OCI-LY7 (cell line): Measurements from ENCODE around the gene RRM1.

ENCODE experiments used
- EZH2phosphoT487 ChIP-seq: fragments of 200-600 bp; sonication (generic); IDR thresholded peaks from 2 replicates; pipeline ENCODE4 v1.6.1; 2018; ENCODE audit warnings: low read depth, borderline replicate concordance, mild to moderate bottlenecking, mixed run types, antibody characterized with exemption, low read length, moderate library complexity, mixed read lengths
- TF ChIP-seq, protein P1 (sequence below): fragments of 200-600 bp; sonication (generic); conservative IDR thresholded peaks from 2 replicates; pipeline ENCODE4 v1.5.1; 2014; ENCODE audit warnings: mild to moderate bottlenecking, antibody characterized with exemption, low read length, moderate library complexity, mixed read lengths

DNA sequence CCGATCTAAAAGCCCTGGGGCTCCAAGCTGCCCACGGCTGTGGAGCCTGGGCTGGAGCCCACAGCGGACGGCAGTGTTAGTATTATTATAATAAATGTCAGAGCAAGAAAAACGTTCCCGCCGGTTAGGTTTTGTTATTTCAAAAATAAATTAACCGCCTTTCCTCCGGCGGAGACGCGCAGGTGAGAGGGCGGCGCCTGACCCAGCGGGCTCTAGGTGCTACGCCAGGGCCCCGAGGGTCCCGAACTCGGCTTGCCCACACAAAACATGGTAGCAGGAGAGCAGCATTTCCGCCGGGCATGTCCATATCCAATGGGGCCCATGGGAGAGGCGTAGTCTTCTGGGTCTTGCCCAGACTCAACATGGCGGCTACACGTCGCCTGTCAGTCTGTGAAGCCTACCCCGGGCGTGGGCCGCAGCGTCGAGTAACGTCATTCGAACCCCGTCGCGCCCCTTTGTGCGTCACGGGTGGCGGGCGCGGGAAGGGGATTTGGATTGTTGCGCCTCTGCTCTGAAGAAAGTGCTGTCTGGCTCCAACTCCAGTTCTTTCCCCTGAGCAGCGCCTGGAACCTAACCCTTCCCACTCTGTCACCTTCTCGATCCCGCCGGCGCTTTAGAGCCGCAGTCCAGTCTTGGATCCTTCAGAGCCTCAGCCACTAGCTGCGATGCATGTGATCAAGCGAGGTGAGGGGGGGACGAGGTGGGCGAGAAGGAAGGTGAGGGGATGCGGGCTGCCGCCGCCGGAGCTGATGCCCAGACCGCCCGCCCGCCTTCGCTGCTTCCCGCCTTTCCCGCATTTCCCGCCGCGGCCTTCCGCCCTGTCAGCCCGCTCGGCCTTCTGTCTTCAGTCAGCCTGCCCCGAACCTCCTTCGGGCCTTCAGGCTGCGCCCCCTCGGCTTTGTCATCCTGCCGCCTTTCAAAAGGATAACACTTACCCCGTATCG, at the start of gene RRM1:
- TF ChIP-seq, protein P1, sequence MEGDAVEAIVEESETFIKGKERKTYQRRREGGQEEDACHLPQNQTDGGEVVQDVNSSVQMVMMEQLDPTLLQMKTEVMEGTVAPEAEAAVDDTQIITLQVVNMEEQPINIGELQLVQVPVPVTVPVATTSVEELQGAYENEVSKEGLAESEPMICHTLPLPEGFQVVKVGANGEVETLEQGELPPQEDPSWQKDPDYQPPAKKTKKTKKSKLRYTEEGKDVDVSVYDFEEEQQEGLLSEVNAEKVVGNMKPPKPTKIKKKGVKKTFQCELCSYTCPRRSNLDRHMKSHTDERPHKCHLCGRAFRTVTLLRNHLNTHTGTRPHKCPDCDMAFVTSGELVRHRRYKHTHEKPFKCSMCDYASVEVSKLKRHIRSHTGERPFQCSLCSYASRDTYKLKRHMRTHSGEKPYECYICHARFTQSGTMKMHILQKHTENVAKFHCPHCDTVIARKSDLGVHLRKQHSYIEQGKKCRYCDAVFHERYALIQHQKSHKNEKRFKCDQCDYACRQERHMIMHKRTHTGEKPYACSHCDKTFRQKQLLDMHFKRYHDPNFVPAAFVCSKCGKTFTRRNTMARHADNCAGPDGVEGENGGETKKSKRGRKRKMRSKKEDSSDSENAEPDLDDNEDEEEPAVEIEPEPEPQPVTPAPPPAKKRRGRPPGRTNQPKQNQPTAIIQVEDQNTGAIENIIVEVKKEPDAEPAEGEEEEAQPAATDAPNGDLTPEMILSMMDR: no peak
- no peak for TF ChIP-seq EZH2phosphoT487
